HEK293 (cell line): Measurements from ENCODE around the gene C20orf173.

Experiments used
- CTCF ChIA-PET: fragments of 350-600 bp; formaldehyde crosslinking; extraction: SDS; loops from one replicate; lab custom pipeline; 2021; ENCODE audit warnings: antibody characterized with exemption; lab: Yijun Ruan, JAX
- POLR2A ChIA-PET: fragments of 300-600 bp; formaldehyde crosslinking; extraction: SDS; loops from one replicate; lab custom pipeline; 2020; ENCODE audit warnings: antibody characterized with exemption, inconsistent platforms; lab: Yijun Ruan, JAX
- H3K27ac ChIP-seq: fragments of 200-500 bp; sonication (Bioruptor generic); 2 replicates; pipeline ENCODE4 v1.5.1; 2014; ENCODE audit warnings: low read depth, low read length, control low read depth, inconsistent platforms; ENCODE audit errors: extremely low read depth
- H3K36me3 ChIP-seq, 2 experiments: fragments of 200-500 bp in 1 of 2; sonication (Bioruptor generic) in 1 of 2; 1 replicate in 1 of 2; 2 replicates in 1 of 2; pipeline ENCODE4 v1.5.1; 2014 to 2017; ENCODE audit warnings: inconsistent platforms in 2 of 2, low read length in 2 of 2; ENCODE audit not compliant: control insufficient read depth in 2 of 2, insufficient read depth in 1 of 2
- H3K4me1 ChIP-seq: fragments of 200-500 bp; sonication (Bioruptor generic); 2 replicates; pipeline ENCODE4 v1.5.1; 2014; ENCODE audit warnings: mild to moderate bottlenecking, low read length, inconsistent platforms; ENCODE audit not compliant: control insufficient read depth, insufficient read depth
- H3K4me3 ChIP-seq: 2 replicates; pipeline ENCODE4 v1.5.1; 2011; ENCODE audit warnings: low read depth, mild to moderate bottlenecking, control low read depth, low read length, moderate library complexity
- H3K9me3 ChIP-seq: fragments of 200-500 bp; sonication (Bioruptor generic); 2 replicates; pipeline ENCODE4 v1.5.1; 2014; ENCODE audit warnings: low read depth, low read length, inconsistent platforms; ENCODE audit not compliant: control insufficient read depth, insufficient read depth
- GLI4 ChIP-seq: fragments of 450-650 bp; formaldehyde crosslinking; IDR thresholded peaks from 2 replicates; pipeline ENCODE4 v1.5.1; 2016; ENCODE audit warnings: missing biosample characterization, missing genetic modification characterization
- GLIS2 ChIP-seq: fragments of 450-650 bp; formaldehyde crosslinking; IDR thresholded peaks from 2 replicates; pipeline ENCODE4 v1.5.1; 2016; ENCODE audit warnings: missing biosample characterization, missing genetic modification characterization
- HIC1 ChIP-seq: fragments of 450-650 bp; formaldehyde crosslinking; IDR thresholded peaks from 2 replicates; pipeline ENCODE4 v1.5.1; 2016; ENCODE audit warnings: missing biosample characterization, missing genetic modification characterization
- HOXC10 ChIP-seq: sonication (generic); formaldehyde crosslinking; IDR thresholded peaks from 2 replicates; pipeline ENCODE4 v1.8.1; 2023; ENCODE audit warnings: mild to moderate bottlenecking, missing genetic modification reagents
- IKZF3 ChIP-seq: fragments of 450-650 bp; IDR thresholded peaks from 2 replicates; pipeline ENCODE4 v1.5.0; 2018; ENCODE audit warnings: missing biosample characterization, mild to moderate bottlenecking, missing genetic modification characterization, moderate library complexity
- PBX3 ChIP-seq: sonication (generic); formaldehyde crosslinking; IDR thresholded peaks from 2 replicates; pipeline ENCODE4 v1.8.1; 2022; ENCODE audit warnings: mild to moderate bottlenecking, moderate library complexity, missing genetic modification reagents
- PRDM1 ChIP-seq: fragments of 450-650 bp; formaldehyde crosslinking; IDR thresholded peaks from 2 replicates; pipeline ENCODE4; 2016; ENCODE audit warnings: missing biosample characterization, missing genetic modification characterization
- PRDM6 ChIP-seq: fragments of 450-650 bp; formaldehyde crosslinking; IDR thresholded peaks from 2 replicates; pipeline ENCODE4 v1.5.1; 2017; ENCODE audit warnings: missing biosample characterization, missing genetic modification characterization
- TCF7L2 ChIP-seq: IDR thresholded peaks from 2 replicates; pipeline ENCODE4 v1.6.1; 2011; ENCODE audit warnings: low read depth, mild to moderate bottlenecking, inconsistent platforms, low read length, moderate library complexity, borderline replicate concordance
- WT1 ChIP-seq: fragments of 450-650 bp; formaldehyde crosslinking; IDR thresholded peaks from 2 replicates; pipeline ENCODE4 v1.5.1; 2016; ENCODE audit warnings: missing biosample characterization, missing genetic modification characterization
- ZBTB11 ChIP-seq: fragments of 450-650 bp; formaldehyde crosslinking; conservative IDR thresholded peaks from 2 replicates; pipeline ENCODE4 v1.5.1; 2016; ENCODE audit warnings: low read depth, missing biosample characterization, missing genetic modification characterization
- ZFP37 ChIP-seq: fragments of 450-650 bp; formaldehyde crosslinking; IDR thresholded peaks from 2 replicates; pipeline ENCODE4 v1.5.1; 2016; ENCODE audit warnings: missing biosample characterization, missing genetic modification characterization
- ZNF121 ChIP-seq: fragments of 450-650 bp; formaldehyde crosslinking; IDR thresholded peaks from 2 replicates; pipeline ENCODE4 v1.5.1; 2016; ENCODE audit warnings: missing biosample characterization, missing genetic modification characterization
- ZNF148 ChIP-seq: fragments of 450-650 bp; formaldehyde crosslinking; IDR thresholded peaks from 2 replicates; pipeline ENCODE4 v1.5.0; 2017; ENCODE audit warnings: missing biosample characterization, missing genetic modification characterization, borderline replicate concordance
- ZNF23 ChIP-seq: fragments of 450-650 bp; formaldehyde crosslinking; IDR thresholded peaks from 2 replicates; pipeline ENCODE4 v1.5.1; 2016; ENCODE audit warnings: missing biosample characterization, missing genetic modification characterization, borderline replicate concordance
- ZNF335 ChIP-seq: fragments of 450-650 bp; formaldehyde crosslinking; conservative IDR thresholded peaks from 2 replicates; pipeline ENCODE4 v1.5.1; 2016; ENCODE audit warnings: missing biosample characterization, missing genetic modification characterization
- ZNF354C ChIP-seq: fragments of 450-650 bp; formaldehyde crosslinking; IDR thresholded peaks from 2 replicates; pipeline ENCODE4 v1.5.1; 2016; ENCODE audit warnings: missing biosample characterization, missing genetic modification characterization, low read depth, borderline replicate concordance
- ZNF37A ChIP-seq: fragments of 450-650 bp; IDR thresholded peaks from 2 replicates; pipeline ENCODE4 v1.5.1; 2018; ENCODE audit warnings: missing biosample characterization, missing genetic modification characterization
- ZNF391 ChIP-seq: fragments of 450-650 bp; formaldehyde crosslinking; IDR thresholded peaks from 2 replicates; pipeline ENCODE4 v1.5.1; 2016; ENCODE audit warnings: low read depth, missing biosample characterization, missing genetic modification characterization, borderline replicate concordance
- ZNF521 ChIP-seq: fragments of 450-650 bp; formaldehyde crosslinking; IDR thresholded peaks from 2 replicates; pipeline ENCODE4 v1.5.1; 2017; ENCODE audit warnings: missing biosample characterization, mild to moderate bottlenecking, missing genetic modification characterization
- ZNF561 ChIP-seq: fragments of 450-650 bp; IDR thresholded peaks from 2 replicates; pipeline ENCODE4 v1.5.1; 2018; ENCODE audit warnings: missing biosample characterization, missing genetic modification characterization, borderline replicate concordance
- ZNF776 ChIP-seq: fragments of 450-650 bp; formaldehyde crosslinking; IDR thresholded peaks from 2 replicates; pipeline ENCODE4 v1.5.0; 2017; ENCODE audit warnings: missing biosample characterization, missing genetic modification characterization, borderline replicate concordance
- ZNF777 ChIP-seq: fragments of 450-650 bp; formaldehyde crosslinking; IDR thresholded peaks from 2 replicates; pipeline ENCODE4 v1.5.1; 2017; ENCODE audit warnings: missing biosample characterization, missing genetic modification characterization, borderline replicate concordance
- TF ChIP-seq, protein P1 (sequence below): fragments of 450-650 bp; formaldehyde crosslinking; IDR thresholded peaks from 2 replicates; pipeline ENCODE4 v1.5.1; 2016; ENCODE audit warnings: missing biosample characterization, missing genetic modification characterization

Gene C20orf173

GRCh38 chr20:35527122-35527769, 2.2 kb downstream of the C20orf173 start:
- Histone ChIP-seq H3K4me3 (no peak overlapping the region), H3K27ac (no peak overlapping the region), H3K4me1 (no peaks in the 10 kb centered on the region), H3K36me3 (no peaks in the 10 kb centered on the region), H3K9me3 (no peaks in the 10 kb centered on the region)
- no peak for TF ChIP-seq WT1 (tag by site-specific recombination)
- TF ChIP-seq, protein P1, sequence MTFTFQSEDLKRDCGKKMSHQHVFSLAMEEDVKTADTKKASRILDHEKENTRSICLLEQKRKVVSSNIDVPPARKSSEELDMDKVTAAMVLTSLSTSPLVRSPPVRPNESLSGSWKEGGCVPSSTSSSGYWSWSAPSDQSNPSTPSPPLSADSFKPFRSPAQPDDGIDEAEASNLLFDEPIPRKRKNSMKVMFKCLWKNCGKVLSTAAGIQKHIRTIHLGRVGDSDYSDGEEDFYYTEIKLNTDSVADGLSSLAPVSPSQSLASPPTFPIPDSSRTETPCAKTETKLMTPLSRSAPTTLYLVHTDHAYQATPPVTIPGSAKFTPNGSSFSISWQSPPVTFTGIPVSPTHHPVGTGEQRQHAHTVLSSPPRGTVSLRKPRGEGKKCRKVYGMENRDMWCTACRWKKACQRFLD (tag by site-specific recombination): no peak
- TF ChIP-seq ZNF121 (tag by site-specific recombination): no peak
- TF ChIP-seq GLIS2 (tag by site-specific recombination): no peak
- TF ChIP-seq PRDM1: no peak
- TF ChIP-seq ZNF776 (tag by site-specific recombination): no peak
- no peak for TF ChIP-seq ZNF391 (tag by site-specific recombination)
- no peak for TF ChIP-seq ZFP37 (tag by site-specific recombination)
- no peak for TF ChIP-seq ZBTB11
- no peak for TF ChIP-seq IKZF3 (tag by site-specific recombination)
- TF ChIP-seq PRDM6: no peak
- TF ChIP-seq ZNF521 (tag by site-specific recombination): no peak
- TF ChIP-seq ZNF561: no peak
- no peak for TF ChIP-seq GLI4 (tag by site-specific recombination)
- no peak for TF ChIP-seq PBX3 (CRISPR knock-in tag)
- TF ChIP-seq HOXC10: no peak
- TF ChIP-seq ZNF354C (tag by site-specific recombination): no peak
- TF ChIP-seq ZNF777 (tag by site-specific recombination): no peak
- no peak for TF ChIP-seq ZNF335 (tag by site-specific recombination)
- CTCF ChIA-PET: interaction anchor here (0.7 kb wide), 1 partner anchor 220 kb away, joined by 3 read pairs; no protein-coding TSS in a partner anchor
- POLR2A ChIA-PET: no interaction called here

GRCh38 chr20:35525639-35526038, 3.8 kb downstream of the C20orf173 start:
- no peak overlapping the region for H3K27ac ChIP-seq
- TF ChIP-seq TCF7L2 (no peak), ZNF37A (no peak), ZNF23 (no peak), HIC1 (no peak), ZNF148 (tag by site-specific recombination) (no peak), ZNF121 (tag by site-specific recombination) (no peak)
- CTCF ChIA-PET: interaction anchor here (0.7 kb wide), 1 partner anchor 27 kb away, joined by 5 read pairs; no protein-coding TSS in a partner anchor
- POLR2A ChIA-PET: no interaction called here
- H3K9me3 ChIP-seq: no peaks in the 10 kb centered on the region
- H3K4me1 ChIP-seq: no peaks in the 10 kb centered on the region
- H3K36me3 ChIP-seq: no peaks in the 10 kb centered on the region
- no peak overlapping the region for H3K4me3 ChIP-seq
